ENCODE measurements around the gene ARHGAP26.

Gene ARHGAP26

DNA sequence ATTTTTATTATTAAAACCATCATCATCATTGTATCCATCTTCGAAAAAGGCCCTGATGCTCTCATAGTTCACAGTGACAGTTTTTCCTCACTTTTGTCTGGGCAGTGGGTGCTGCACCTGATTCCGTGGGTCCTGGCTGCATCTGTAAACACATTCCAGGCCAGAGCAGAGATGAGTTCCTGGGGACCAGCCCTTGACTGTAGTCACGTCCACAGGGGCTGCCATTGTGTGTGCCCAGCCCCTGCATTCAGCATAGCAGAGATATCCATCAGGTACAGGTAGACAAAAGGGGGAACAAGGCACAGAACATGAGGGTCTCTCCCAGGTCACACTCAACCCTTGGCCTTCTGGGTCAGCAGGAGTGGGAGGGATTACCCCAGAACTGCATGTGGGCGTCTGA is 444.3 kb downstream of the ARHGAP26 start:
- peaks cover 79% of the 10 kb centered on the region for H3K4me1 ChIP-seq (ENCODE audit: low read depth, poor library complexity, severe bottlenecking)
- peak overlapping the region; percentile 72; the same call in 1 of the 2 replicates for H3K4me2 ChIP-seq
- H2AFZ ChIP-seq (ENCODE audit: low read depth), result peak overlapping the region; percentile 56; the same call in 1 of the 2 replicates
- H3K79me2 ChIP-seq (ENCODE audit: insufficient read depth, low read depth), result no peaks in the 10 kb centered on the region
- peak overlapping the region; percentile 99 for H3K27ac ChIP-seq
- no peak overlapping the region for H3K4me3 ChIP-seq (IDR thresholded peaks at IDR 0.05; ENCODE audit: insufficient read depth, low read depth, low read length)
- TF ChIP-seq, protein P1, sequence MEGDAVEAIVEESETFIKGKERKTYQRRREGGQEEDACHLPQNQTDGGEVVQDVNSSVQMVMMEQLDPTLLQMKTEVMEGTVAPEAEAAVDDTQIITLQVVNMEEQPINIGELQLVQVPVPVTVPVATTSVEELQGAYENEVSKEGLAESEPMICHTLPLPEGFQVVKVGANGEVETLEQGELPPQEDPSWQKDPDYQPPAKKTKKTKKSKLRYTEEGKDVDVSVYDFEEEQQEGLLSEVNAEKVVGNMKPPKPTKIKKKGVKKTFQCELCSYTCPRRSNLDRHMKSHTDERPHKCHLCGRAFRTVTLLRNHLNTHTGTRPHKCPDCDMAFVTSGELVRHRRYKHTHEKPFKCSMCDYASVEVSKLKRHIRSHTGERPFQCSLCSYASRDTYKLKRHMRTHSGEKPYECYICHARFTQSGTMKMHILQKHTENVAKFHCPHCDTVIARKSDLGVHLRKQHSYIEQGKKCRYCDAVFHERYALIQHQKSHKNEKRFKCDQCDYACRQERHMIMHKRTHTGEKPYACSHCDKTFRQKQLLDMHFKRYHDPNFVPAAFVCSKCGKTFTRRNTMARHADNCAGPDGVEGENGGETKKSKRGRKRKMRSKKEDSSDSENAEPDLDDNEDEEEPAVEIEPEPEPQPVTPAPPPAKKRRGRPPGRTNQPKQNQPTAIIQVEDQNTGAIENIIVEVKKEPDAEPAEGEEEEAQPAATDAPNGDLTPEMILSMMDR (conservative IDR thresholded peaks at IDR 0.05; ENCODE audit: low read depth, low read length), result no peak
- no peaks in the 10 kb centered on the region for H3K36me3 ChIP-seq (ENCODE audit: insufficient read depth)
- no peaks in the 10 kb centered on the region for H3K27me3 ChIP-seq (ENCODE audit: insufficient read depth, low read depth)
- H3K9ac ChIP-seq, result peak overlapping the region; percentile 81; the same call in 1 of the 2 replicates
- no peaks in the 10 kb centered on the region for H4K20me1 ChIP-seq (ENCODE audit: insufficient read depth)

DNA sequence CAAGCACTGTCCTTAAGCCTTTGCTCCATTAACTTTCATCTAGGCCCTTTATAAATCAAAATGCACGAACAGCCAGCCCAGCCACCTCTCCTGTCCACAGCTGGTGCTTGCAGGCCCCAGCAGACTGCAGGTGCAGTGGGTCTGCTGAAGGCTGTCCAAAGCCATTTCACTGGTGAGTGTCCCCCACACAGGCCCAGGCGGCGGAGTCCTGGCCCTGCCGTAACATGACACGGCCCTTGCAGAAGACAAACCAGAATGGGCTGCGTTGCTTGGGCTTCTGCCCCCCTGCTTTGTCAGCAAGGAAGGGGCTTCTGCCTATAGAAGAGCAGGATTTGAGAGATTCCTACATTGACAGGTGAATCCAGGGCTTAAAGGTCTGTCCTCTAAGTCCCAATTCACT is 444.7 kb downstream of the ARHGAP26 start:
- no peak overlapping the region for H2AFZ ChIP-seq (ENCODE audit: low read depth)
- H3K27me3 ChIP-seq (ENCODE audit: insufficient read depth, low read depth), result no peaks in the 10 kb centered on the region
- peak overlapping the region; percentile 99; the same call in 1 of the 2 replicates for H3K27ac ChIP-seq
- H3K4me2 ChIP-seq, result no peak overlapping the region
- H3K4me3 ChIP-seq (IDR thresholded peaks at IDR 0.05; ENCODE audit: insufficient read depth, low read depth, low read length), result no peak overlapping the region
- no peaks in the 10 kb centered on the region for H3K79me2 ChIP-seq (ENCODE audit: insufficient read depth, low read depth)
- H3K4me1 ChIP-seq (ENCODE audit: low read depth, poor library complexity, severe bottlenecking), result peaks cover 79% of the 10 kb centered on the region
- TF ChIP-seq, protein P1 (conservative IDR thresholded peaks at IDR 0.05; ENCODE audit: low read depth, low read length), result no peak
- no peak overlapping the region; the same call in 1 of the 2 replicates for H3K9ac ChIP-seq
- H3K36me3 ChIP-seq (ENCODE audit: insufficient read depth), result no peaks in the 10 kb centered on the region
- no peaks in the 10 kb centered on the region for H4K20me1 ChIP-seq (ENCODE audit: insufficient read depth)

DNA sequence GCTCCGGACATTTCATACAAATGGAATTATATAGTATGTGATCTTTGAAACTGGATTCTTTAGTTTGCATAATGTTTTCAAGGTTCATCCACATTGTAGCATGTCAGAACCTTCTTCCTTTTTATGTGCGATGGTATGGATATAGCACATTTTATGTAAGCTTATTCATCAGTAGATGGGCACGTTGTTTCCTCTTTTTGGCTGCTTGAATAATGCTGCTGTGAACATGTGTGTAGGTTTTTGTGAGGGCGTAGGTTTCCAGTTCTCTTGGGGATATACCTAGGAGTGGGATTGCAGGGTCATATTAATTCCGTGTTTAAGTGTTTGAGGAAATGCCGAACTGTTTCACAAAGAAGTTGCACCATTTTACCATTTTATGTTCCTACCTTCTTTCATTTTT is 445.5 kb downstream of the ARHGAP26 start:
- Histone ChIP-seq H3K36me3 (ENCODE audit: insufficient read depth) (no peaks in the 10 kb centered on the region), H3K79me2 (ENCODE audit: insufficient read depth, low read depth) (no peaks in the 10 kb centered on the region), H3K4me1 (ENCODE audit: low read depth, poor library complexity, severe bottlenecking) (peaks cover 76% of the 10 kb centered on the region), H3K27ac (no peak overlapping the region), H3K4me2 (no peak overlapping the region), H3K4me3 (IDR thresholded peaks at IDR 0.05; ENCODE audit: insufficient read depth, low read depth, low read length) (no peak overlapping the region), H2AFZ (ENCODE audit: low read depth) (no peak overlapping the region), H3K27me3 (ENCODE audit: insufficient read depth, low read depth) (no peaks in the 10 kb centered on the region), H3K9ac (no peak overlapping the region), H4K20me1 (ENCODE audit: insufficient read depth) (no peaks in the 10 kb centered on the region)
- TF ChIP-seq, protein P1 (conservative IDR thresholded peaks at IDR 0.05; ENCODE audit: low read depth, low read length), result no peak

DNA sequence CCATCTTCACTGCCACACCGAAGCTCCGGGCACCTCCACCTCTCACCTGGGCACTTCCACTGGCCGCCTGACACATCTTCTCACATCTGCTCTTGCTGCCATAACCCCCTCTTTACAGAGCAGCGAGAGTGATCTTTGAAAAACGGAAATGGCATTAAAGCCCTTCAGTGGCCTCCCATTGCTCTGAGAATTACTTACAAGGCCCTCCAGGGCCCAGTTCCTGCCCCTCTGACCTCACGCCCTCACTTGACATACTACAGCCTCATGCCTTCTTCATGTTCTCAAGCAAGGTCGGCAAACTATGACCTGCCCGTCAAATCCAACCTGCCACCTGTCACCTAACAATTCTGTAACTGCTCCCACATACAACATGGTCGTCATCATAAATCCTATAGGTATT is 446.0 kb downstream of the ARHGAP26 start:
- Histone ChIP-seq H3K4me1 (ENCODE audit: low read depth, poor library complexity, severe bottlenecking) (peaks cover 76% of the 10 kb centered on the region), H3K27me3 (ENCODE audit: insufficient read depth, low read depth) (no peaks in the 10 kb centered on the region), H3K4me3 (IDR thresholded peaks at IDR 0.05; ENCODE audit: insufficient read depth, low read depth, low read length) (no peak overlapping the region), H3K79me2 (ENCODE audit: insufficient read depth, low read depth) (no peaks in the 10 kb centered on the region), H3K9ac (no peak overlapping the region), H3K27ac (no peak overlapping the region), H3K4me2 (no peak overlapping the region), H2AFZ (ENCODE audit: low read depth) (no peak overlapping the region), H4K20me1 (ENCODE audit: insufficient read depth) (no peaks in the 10 kb centered on the region), H3K36me3 (ENCODE audit: insufficient read depth) (no peaks in the 10 kb centered on the region)
- TF ChIP-seq, protein P1 (conservative IDR thresholded peaks at IDR 0.05; ENCODE audit: low read depth, low read length), result no peak
